Aorta (tissue), 5 donors: ENCODE results near the gene ABCC4. TPM values are rescaled to one million over a fixed set of nuclear protein-coding genes. Genes with fewer than 3 reads are reported as not detected.

Source experiments
- ATAC-seq: fragments of 200-7000 bp; cut with Tn5 transposase; one replicate; pipeline ENCODE4 v1.9.1; 2022; ENCODE audit warnings: moderate library complexity; ENCODE audit not compliant: low FRiP score
- DNase-seq, 2 donors: peaks; one replicate each; pipeline ENCODE4 v3.0.0-alpha.2; 2020
- H3K27ac ChIP-seq, 2 donors: one replicate each; pipeline ENCODE4 v1.5.1; 2013; ENCODE audit warnings: low read length in 2 of 2, mild to moderate bottlenecking in 2 of 2, moderate library complexity in 2 of 2, control low read depth in 1 of 2, inconsistent platforms in 1 of 2, low read depth in 1 of 2
- H3K27me3 ChIP-seq, 2 donors: one replicate each; pipeline ENCODE4 v1.6.1; 2013; ENCODE audit warnings: control low read depth in 1 of 2, low read length in 1 of 2, mild to moderate bottlenecking in 1 of 2, moderate library complexity in 1 of 2; ENCODE audit not compliant: insufficient read depth in 2 of 2, control insufficient read depth in 1 of 2
- H3K36me3 ChIP-seq, 2 donors: one replicate each; pipeline ENCODE4 v1.6.1; 2013; ENCODE audit warnings: control low read depth in 1 of 2, low read length in 1 of 2, mild to moderate bottlenecking in 1 of 2; ENCODE audit not compliant: insufficient read depth in 2 of 2, control insufficient read depth in 1 of 2
- H3K4me1 ChIP-seq, 2 donors: one replicate each; pipeline ENCODE4 v1.6.1; 2013; ENCODE audit warnings: low read length in 2 of 2, control low read depth in 1 of 2, mild to moderate bottlenecking in 1 of 2, moderate library complexity in 1 of 2; ENCODE audit not compliant: insufficient read depth in 2 of 2, control insufficient read depth in 1 of 2
- H3K4me3 ChIP-seq, 2 donors: one replicate each; pipeline ENCODE4 v1.5.1; 2013; ENCODE audit warnings: low read length in 2 of 2, control low read depth in 1 of 2, mild to moderate bottlenecking in 1 of 2
- H3K9me3 ChIP-seq: one replicate; pipeline ENCODE4 v1.6.1; 2013; ENCODE audit warnings: mild to moderate bottlenecking, low read length; ENCODE audit not compliant: control insufficient read depth
- WGBS, 2 donors: extraction: QIAGEN DNeasy Blood & Tissue Kit; methylation state at CpG; one replicate each; pipeline ENCODE4 v1.1.7; 2013; 5-methylcytosine and 5-hydroxymethylcytosine counted together
- intact Hi-C, 2 donors: fragments of 100-400 bp; cut with DNase I; formaldehyde crosslinking; loops; one replicate each; pipeline versions ENCODE4 v1.14.2 to v1.15.0; 2022
- polyA plus RNA-seq, 2 donors: library from polyadenylated mRNA; stranded (reverse); fragments of 200-250 nt; gene quantifications; one replicate each; pipeline ENCODE4 v1.2.3, GENCODE V29; 2013
- total RNA-seq, 2 donors: library from RNA; stranded (reverse); fragmentation: NEBNext Ultra II Directional; extraction: Animal tissue kit (Norgen Biotek cat#: 25700); gene quantifications; one replicate each; pipeline ENCODE4 v1.2.1, GENCODE V29; 2021
- donor health status: healthy with polysubstance abuse.
- donor health status: Bipolar disorder and iron deficiency.
- donor health status: DM: no; HTN: no; CAD: no.
- donor health status: DM: no; HTN: no; CAD: no.
- donor health status: DM: yes; HTN: yes; CAD: no.

Gene ABCC4
- total and polyA plus RNA-seq, 4 donors, result 0.38 to 18.6 (median 5.9) TPM

DNA sequence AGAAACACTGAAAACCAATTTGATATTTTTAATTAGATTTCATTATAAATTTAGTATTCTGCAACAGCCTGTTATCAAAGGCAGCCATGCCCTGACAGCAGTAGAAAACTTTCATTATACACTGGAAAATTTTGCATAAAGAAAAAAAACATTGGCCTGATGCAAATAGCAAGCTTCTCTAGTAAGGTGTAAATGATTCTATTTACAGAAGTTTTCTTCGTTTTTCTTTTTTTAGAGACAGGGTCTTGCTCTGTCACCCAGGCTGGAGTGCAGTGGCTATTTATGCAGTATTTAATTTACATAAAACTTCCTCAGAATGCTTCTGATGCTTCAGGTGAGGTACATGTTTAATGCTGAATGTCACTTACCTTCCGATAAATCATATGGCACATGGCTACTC is 67.0 kb downstream of the ABCC4 start:
- Histone ChIP-seq H3K4me1 (no peaks in the 10 kb centered on the region), H3K9me3 (no peaks in the 10 kb centered on the region), H3K27ac (no peak overlapping the region), H3K27me3 (no peaks in the 10 kb centered on the region), H3K4me3 (no peak overlapping the region), H3K36me3 (no peaks in the 10 kb centered on the region)
- ATAC-seq (no peak), DNase-seq (no peak)
- WGBS, 2 donors, result 71 to 80% methylated on average over 2 of the region's 2 CpGs
- intact Hi-C loops, result no loop called here

DNA sequence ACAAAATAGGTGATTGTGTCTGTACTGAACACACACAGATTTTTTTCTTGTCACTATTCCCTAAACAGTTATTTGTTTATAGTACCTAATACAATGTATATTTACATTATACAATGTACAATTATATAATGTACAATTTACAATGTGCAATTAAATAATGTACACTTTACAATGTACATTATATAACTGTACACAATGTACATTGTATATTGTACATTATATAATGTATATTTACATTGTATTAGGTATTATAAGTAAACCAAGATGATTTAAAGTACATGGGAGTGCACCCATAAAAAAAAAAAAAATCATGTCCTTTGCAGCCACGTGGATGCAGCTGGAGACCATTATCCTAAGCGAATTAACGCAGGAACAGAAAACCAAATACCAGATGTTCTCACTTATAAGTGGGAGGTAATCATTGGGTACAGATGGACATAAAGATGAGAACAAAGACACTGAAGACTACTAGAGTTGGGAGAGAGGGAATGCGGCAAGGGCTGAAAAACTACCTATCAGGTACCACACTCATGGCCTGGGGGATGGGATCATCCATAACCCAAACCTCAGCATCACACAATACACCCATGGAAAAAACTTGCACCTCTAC is 68.1 kb downstream of the ABCC4 start:
- Histone ChIP-seq H3K4me1 (no peaks in the 10 kb centered on the region), H3K27ac (no peak overlapping the region), H3K9me3 (no peaks in the 10 kb centered on the region), H3K27me3 (no peaks in the 10 kb centered on the region), H3K4me3 (no peak overlapping the region), H3K36me3 (no peaks in the 10 kb centered on the region)
- intact Hi-C loops, result no loop called here
- DNase-seq (no peak), ATAC-seq (no peak)
- WGBS, 2 donors, result 45 to 58% methylated on average over 4 of the region's 4 CpGs

GRCh38 chr13:95231393-95231792 is 69.9 kb downstream of the ABCC4 start:
- intact Hi-C loops, result no loop called here
- 75 to 78% methylated on average over 9 of the region's 9 CpGs for whole genome bisulfite sequencing, 2 donors

GRCh38 chr13:95229855-95230254 is 71.4 kb downstream of the ABCC4 start:
- ATAC-seq (no peak), DNase-seq (no peak)
- H3K9me3 ChIP-seq, result no peaks in the 10 kb centered on the region
- no peaks in the 10 kb centered on the region for H3K27me3 ChIP-seq
- H3K27ac ChIP-seq, result no peak overlapping the region
- H3K4me3 ChIP-seq, result no peak overlapping the region
- no peaks in the 10 kb centered on the region for H3K4me1 ChIP-seq
- intact Hi-C loops, result no loop called here
- 38 to 41% methylated on average over 3 of the region's 3 CpGs for WGBS, 2 donors
- no peaks in the 10 kb centered on the region for H3K36me3 ChIP-seq

More at GRCh38 chr13:95231393-95231792, 69.9 kb downstream of the ABCC4 start:
- ATAC-seq, result no peak
- no peaks in the 10 kb centered on the region for H3K27me3 ChIP-seq
- H3K27ac ChIP-seq, result no peak overlapping the region
- no peaks in the 10 kb centered on the region for H3K9me3 ChIP-seq
- no peak for DNase-seq
- no peaks in the 10 kb centered on the region for H3K36me3 ChIP-seq
- no peak overlapping the region for H3K4me3 ChIP-seq
- no peaks in the 10 kb centered on the region for H3K4me1 ChIP-seq

- no peak overlapping the region for H3K4me3 ChIP-seq
- DNase-seq (no peak), ATAC-seq (no peak)
- intact Hi-C loops, result no loop called here
- WGBS, 2 donors, result 69 to 73% methylated on average over 5 of the region's 5 CpGs
- H3K9me3 ChIP-seq, result no peaks in the 10 kb centered on the region
- no peaks in the 10 kb centered on the region for H3K4me1 ChIP-seq
- H3K27ac ChIP-seq, result no peak overlapping the region
- H3K36me3 ChIP-seq, result no peaks in the 10 kb centered on the region
- no peaks in the 10 kb centered on the region for H3K27me3 ChIP-seq
Observed at GRCh38 chr13:95228130-95228529, 73.1 kb downstream of the ABCC4 start.

GRCh38 chr13:95226932-95227695 is 74.1 kb downstream of the ABCC4 start:
- 59 to 61% methylated on average over 4 of the region's 4 CpGs for WGBS, 2 donors

DNA sequence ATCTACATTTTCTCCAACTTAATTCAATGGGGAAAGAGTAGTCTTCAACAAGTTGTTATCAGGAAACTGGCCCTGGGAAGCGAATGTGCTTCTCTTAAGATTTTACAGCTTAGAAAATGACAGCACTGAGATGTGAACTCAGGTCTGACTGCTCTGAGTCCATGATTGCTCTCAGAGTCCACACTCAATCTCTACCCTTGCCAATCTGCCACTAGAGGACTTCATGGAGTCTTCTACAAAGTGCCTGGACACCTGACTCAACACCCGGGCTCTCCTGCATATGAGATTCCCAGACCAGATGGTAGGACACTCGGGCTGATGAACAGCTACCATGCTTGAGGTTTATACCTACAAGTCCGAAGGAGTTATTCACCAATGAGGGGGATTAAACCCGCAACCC is 74.8 kb downstream of the ABCC4 start:
- 89 to 90% methylated on average over 5 of the region's 5 CpGs for WGBS, 2 donors
- H3K36me3 ChIP-seq, result no peaks in the 10 kb centered on the region
- no peaks in the 10 kb centered on the region for H3K4me1 ChIP-seq
- H3K27me3 ChIP-seq, result no peaks in the 10 kb centered on the region
- H3K27ac ChIP-seq, result no peak overlapping the region
- intact Hi-C loops, result no loop called here
- H3K9me3 ChIP-seq, result no peaks in the 10 kb centered on the region
- H3K4me3 ChIP-seq, result no peak overlapping the region
- ATAC-seq, result no peak
- no peak for DNase-seq

More at GRCh38 chr13:95226932-95227695, 74.1 kb downstream of the ABCC4 start:
- ATAC-seq, result no peak
- no peaks in the 10 kb centered on the region for H3K27me3 ChIP-seq
- no peak for DNase-seq
- H3K4me1 ChIP-seq, result no peaks in the 10 kb centered on the region
- no peaks in the 10 kb centered on the region for H3K9me3 ChIP-seq
- H3K4me3 ChIP-seq, result no peak overlapping the region
- H3K36me3 ChIP-seq, result no peaks in the 10 kb centered on the region
- no peak overlapping the region for H3K27ac ChIP-seq
- intact Hi-C loops, result no loop called here

DNA sequence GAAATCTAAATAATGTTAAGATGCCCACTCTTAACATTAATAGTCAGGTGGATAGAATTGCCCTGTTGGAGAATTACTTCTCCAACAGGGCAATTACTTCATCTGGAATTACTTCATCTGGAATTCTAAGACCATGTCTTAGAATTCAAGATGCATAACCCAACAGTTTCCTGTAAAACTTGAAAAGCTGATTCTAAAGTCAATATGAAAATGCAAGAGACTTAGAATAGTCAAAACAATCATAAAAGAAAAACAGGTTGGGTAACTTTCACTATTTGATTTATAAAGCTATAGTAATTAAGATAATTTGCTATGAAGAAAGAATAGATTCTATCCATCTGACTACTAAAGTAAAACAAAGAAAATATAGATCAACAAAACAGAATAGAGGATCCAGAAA is 75.2 kb downstream of the ABCC4 start:
- H3K27ac ChIP-seq, result no peak overlapping the region
- DNase-seq (no peak), ATAC-seq (no peak)
- no peaks in the 10 kb centered on the region for H3K27me3 ChIP-seq
- no peaks in the 10 kb centered on the region for H3K4me1 ChIP-seq
- no peak overlapping the region for H3K4me3 ChIP-seq
- H3K9me3 ChIP-seq, result no peaks in the 10 kb centered on the region
- no peaks in the 10 kb centered on the region for H3K36me3 ChIP-seq
- intact Hi-C loops, result no loop called here

GRCh38 chr13:95224064-95224463 is 77.2 kb downstream of the ABCC4 start:
- Histone ChIP-seq H3K4me1 (no peaks in the 10 kb centered on the region), H3K9me3 (no peaks in the 10 kb centered on the region), H3K27ac (no peak overlapping the region), H3K36me3 (no peaks in the 10 kb centered on the region), H3K27me3 (no peaks in the 10 kb centered on the region), H3K4me3 (no peak overlapping the region)
- 86 to 87% methylated on average over 2 of the region's 2 CpGs for WGBS, 2 donors
- intact Hi-C loops, result no loop called here
- ATAC-seq (no peak), DNase-seq (no peak)
